ENCODE data around the gene RHBDF2. TPM values are rescaled to one million over a fixed set of nuclear protein-coding genes. Genes with fewer than 3 reads are reported as not detected.
A peak's percentile ranks its signal among the peaks of the same experiment; 100 is the strongest.
"Not testable (repeated sequence)": the region's sequence is repeated elsewhere in the genome, so short reads cannot be mapped to it uniquely, and the experiment has no call there.

Gene RHBDF2
- total RNA-seq, 1 experiment from 2014 or later = 19.7 TPM

DNA sequence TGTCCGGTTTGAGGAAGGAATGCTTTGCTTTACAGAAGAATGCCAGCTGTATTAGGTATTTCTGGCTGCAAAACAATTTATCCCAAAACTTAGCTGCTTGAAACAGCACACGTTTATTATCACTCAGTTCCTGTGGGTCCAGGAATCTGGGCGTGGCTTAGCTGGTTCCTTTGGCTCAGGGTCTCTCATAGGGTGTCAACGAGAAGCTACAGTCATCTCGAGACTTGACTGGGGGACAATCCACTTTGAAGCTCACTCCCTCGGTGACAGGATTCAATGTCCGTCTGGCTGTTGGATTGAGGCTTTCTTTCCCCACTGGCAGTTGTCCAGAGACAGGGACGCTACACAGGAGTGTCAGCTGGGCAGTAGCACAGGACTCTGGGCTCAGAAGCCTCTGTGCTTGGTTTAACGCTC lies 9.6 kb upstream of the RHBDF2 start:
- Histone ChIP-seq H3K56ac (ENCODE audit: insufficient read length, low read depth, low read length) (no peak overlapping the region), H2AFZ (ENCODE audit: low read length) (no peak overlapping the region), H3K14ac (ENCODE audit: insufficient read depth, low read length) (no peak overlapping the region), H2BK15ac (ENCODE audit: low read depth, low read length) (no peak overlapping the region), H2BK5ac (ENCODE audit: insufficient read length, low read length) (no peak overlapping the region), H2AK5ac (ENCODE audit: insufficient read length, low read length) (no peak overlapping the region), H3K18ac (ENCODE audit: insufficient read length, low read depth, low read length) (no peak overlapping the region), H3K23me2 (ENCODE audit: insufficient read length, low read depth, low read length, poor library complexity, severe bottlenecking) (no peaks in the 10 kb centered on the region), H2BK20ac (ENCODE audit: low read depth, low read length, poor library complexity, severe bottlenecking) (no peak overlapping the region), H3K23ac (ENCODE audit: insufficient read length, low read depth, low read length) (no peak overlapping the region), H3K79me1 (ENCODE audit: insufficient read depth, low read depth, low read length, poor library complexity, severe bottlenecking) (no peaks in the 10 kb centered on the region), H3K79me2 (ENCODE audit: insufficient read depth, low read length) (no peaks in the 10 kb centered on the region), H4K5ac (ENCODE audit: insufficient read length, low read depth, low read length) (no peak overlapping the region), H4K91ac (ENCODE audit: insufficient read length, low read depth, low read length) (no peak overlapping the region), H3K4me2 (ENCODE audit: insufficient read depth, insufficient read length, low read length) (no peak overlapping the region), H3T11ph (ENCODE audit: low read length) (no peak overlapping the region), H3K27me3 (ENCODE audit: insufficient read depth, low read length) (no peaks in the 10 kb centered on the region), H3K9ac (ENCODE audit: extremely low read depth, insufficient read length, low read length) (no peak overlapping the region), H4K8ac (replicated peaks; ENCODE audit: insufficient read length, low read depth, low read length) (no peak overlapping the region), H3K4me1 (ENCODE audit: insufficient read depth, low read length) (no peaks in the 10 kb centered on the region), H3K9me3 (ENCODE audit: control insufficient read depth, low read depth, low read length) (no peaks in the 10 kb centered on the region), H3K4ac (ENCODE audit: low read depth, low read length) (no peak overlapping the region), H2BK12ac (ENCODE audit: insufficient read length, low read depth, low read length) (no peak overlapping the region), H4K20me1 (ENCODE audit: control insufficient read depth, insufficient read depth, insufficient read length) (no peaks in the 10 kb centered on the region), H2BK120ac (ENCODE audit: low read depth, low read length, poor library complexity, severe bottlenecking) (no peak overlapping the region), H3K27ac (ENCODE audit: insufficient read length, low read depth, low read length) (no peak overlapping the region)
- Mint-ChIP-seq H3K27me3 (ENCODE audit: low read depth) (peaks cover 32% of the 10 kb centered on the region), H3K9me3 (no peaks in the 10 kb centered on the region; a peak in 1 of 5 replicates), H3K4me3 (no peak overlapping the region), H3K36me3 (ENCODE audit: insufficient read depth in 1 of 3, low read depth in 3 of 3) (no peaks in the 10 kb centered on the region), H3K27ac (no peak overlapping the region), H3K4me1 (peaks cover 0 to 10% of the 10 kb centered on the region in 2 experiments; a peak in 2 of 4 replicates)
- TF ChIP-seq, protein P1, sequence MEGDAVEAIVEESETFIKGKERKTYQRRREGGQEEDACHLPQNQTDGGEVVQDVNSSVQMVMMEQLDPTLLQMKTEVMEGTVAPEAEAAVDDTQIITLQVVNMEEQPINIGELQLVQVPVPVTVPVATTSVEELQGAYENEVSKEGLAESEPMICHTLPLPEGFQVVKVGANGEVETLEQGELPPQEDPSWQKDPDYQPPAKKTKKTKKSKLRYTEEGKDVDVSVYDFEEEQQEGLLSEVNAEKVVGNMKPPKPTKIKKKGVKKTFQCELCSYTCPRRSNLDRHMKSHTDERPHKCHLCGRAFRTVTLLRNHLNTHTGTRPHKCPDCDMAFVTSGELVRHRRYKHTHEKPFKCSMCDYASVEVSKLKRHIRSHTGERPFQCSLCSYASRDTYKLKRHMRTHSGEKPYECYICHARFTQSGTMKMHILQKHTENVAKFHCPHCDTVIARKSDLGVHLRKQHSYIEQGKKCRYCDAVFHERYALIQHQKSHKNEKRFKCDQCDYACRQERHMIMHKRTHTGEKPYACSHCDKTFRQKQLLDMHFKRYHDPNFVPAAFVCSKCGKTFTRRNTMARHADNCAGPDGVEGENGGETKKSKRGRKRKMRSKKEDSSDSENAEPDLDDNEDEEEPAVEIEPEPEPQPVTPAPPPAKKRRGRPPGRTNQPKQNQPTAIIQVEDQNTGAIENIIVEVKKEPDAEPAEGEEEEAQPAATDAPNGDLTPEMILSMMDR (conservative IDR thresholded peaks at IDR 0.05) = no peak
- WGBS (ENCODE audit: extremely low coverage, insufficient read length, low lambda C conversion rate) = no CpG with 5 or more reads among the region's 9 CpGs
- DNase-seq = no peak

DNA sequence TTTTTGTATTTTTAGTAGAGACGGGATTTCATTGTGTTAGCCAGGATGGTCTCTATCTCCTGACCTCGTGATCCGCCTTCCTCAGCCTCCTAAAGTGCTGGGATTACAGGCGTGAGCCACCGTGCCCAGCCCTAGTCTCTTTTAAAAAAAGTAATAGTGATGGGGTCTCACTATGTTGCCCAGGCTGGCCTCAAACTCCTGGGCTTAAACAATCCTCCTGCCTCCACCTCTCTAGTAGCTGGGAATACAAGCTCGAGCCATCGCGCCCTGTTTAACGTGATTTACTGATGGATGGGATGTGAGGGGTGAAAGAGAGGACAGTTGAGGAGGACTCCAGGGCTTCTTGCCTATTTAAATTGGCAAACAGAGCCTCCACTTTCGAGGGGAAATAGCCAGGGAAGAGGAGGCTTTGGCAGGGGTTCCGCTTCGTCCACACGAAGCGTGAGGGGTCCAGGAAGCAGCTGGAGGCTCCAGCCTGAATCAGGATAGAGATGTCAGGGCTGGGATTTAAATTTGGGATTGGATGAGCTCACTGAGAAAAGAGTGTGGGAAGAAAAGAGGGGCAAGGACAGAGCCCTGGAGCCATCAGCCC lies 7.3 kb upstream of the RHBDF2 start:
- not testable (repeated sequence) for H2BK5ac ChIP-seq (ENCODE audit: insufficient read length, low read length); H3K9me3 Mint-ChIP-seq; H3K79me2 ChIP-seq (ENCODE audit: insufficient read depth, low read length); H4K5ac ChIP-seq (ENCODE audit: insufficient read length, low read depth, low read length); H3K23me2 ChIP-seq (ENCODE audit: insufficient read length, low read depth, low read length, poor library complexity, severe bottlenecking); H3K9ac ChIP-seq (ENCODE audit: extremely low read depth, insufficient read length, low read length); H3K9me3 ChIP-seq (ENCODE audit: control insufficient read depth, low read depth, low read length); H3K4ac ChIP-seq (ENCODE audit: low read depth, low read length); H3K56ac ChIP-seq (ENCODE audit: insufficient read length, low read depth, low read length); H3T11ph ChIP-seq (ENCODE audit: low read length); DNase-seq; H4K91ac ChIP-seq (ENCODE audit: insufficient read length, low read depth, low read length); H3K36me3 Mint-ChIP-seq (ENCODE audit: insufficient read depth in 1 of 3, low read depth in 3 of 3); H3K4me2 ChIP-seq (ENCODE audit: insufficient read depth, insufficient read length, low read length); H3K79me1 ChIP-seq (ENCODE audit: insufficient read depth, low read depth, low read length, poor library complexity, severe bottlenecking); H2BK15ac ChIP-seq (ENCODE audit: low read depth, low read length); H2AFZ ChIP-seq (ENCODE audit: low read length); H2BK12ac ChIP-seq (ENCODE audit: insufficient read length, low read depth, low read length); H3K27ac ChIP-seq (ENCODE audit: insufficient read length, low read depth, low read length); H4K8ac ChIP-seq (replicated peaks; ENCODE audit: insufficient read length, low read depth, low read length); H3K14ac ChIP-seq (ENCODE audit: insufficient read depth, low read length); H3K4me3 Mint-ChIP-seq; H2BK120ac ChIP-seq (ENCODE audit: low read depth, low read length, poor library complexity, severe bottlenecking); H2AK5ac ChIP-seq (ENCODE audit: insufficient read length, low read length); H3K18ac ChIP-seq (ENCODE audit: insufficient read length, low read depth, low read length); H4K20me1 ChIP-seq (ENCODE audit: control insufficient read depth, insufficient read depth, insufficient read length); H3K27me3 ChIP-seq (ENCODE audit: insufficient read depth, low read length); H3K4me1 ChIP-seq (ENCODE audit: insufficient read depth, low read length); H2BK20ac ChIP-seq (ENCODE audit: low read depth, low read length, poor library complexity, severe bottlenecking); H3K23ac ChIP-seq (ENCODE audit: insufficient read length, low read depth, low read length)
- WGBS (ENCODE audit: extremely low coverage, insufficient read length, low lambda C conversion rate) = no CpG with 5 or more reads among the region's 14 CpGs
- Mint-ChIP-seq H3K27ac (0 out of 7 replicates have a peak overlapping the region, but pooled peaks of 1 of the 3 experiments have one; percentile 13), H3K27me3 (ENCODE audit: low read depth) (peaks cover 32% of the 10 kb centered on the region), H3K4me1 (peaks cover 2 to 13% of the 10 kb centered on the region in 2 experiments)

Data from H9 (cell line).